Uterus (tissue), 2 donors: ENCODE results near the gene CFAP73.

Experiments used
- CTCF ChIP-seq, 4 experiments: fragments of 200-600 bp in 2 of 4; fragments of 450-650 bp in 2 of 4; sonication (generic) in 2 of 4; IDR thresholded peaks; one replicate each; pipeline ENCODE4 v1.5.1; 2016 to 2019; ENCODE audit warnings: antibody characterized with exemption in 4 of 4, mild to moderate bottlenecking in 2 of 4, moderate library complexity in 1 of 4
- POLR2A ChIP-seq, 2 donors: fragments of 450-650 bp; IDR thresholded peaks; one replicate each; pipeline ENCODE4 v1.6.1; 2016; ENCODE audit warnings: antibody characterized with exemption in 2 of 2, mild to moderate bottlenecking in 1 of 2, moderate library complexity in 1 of 2

DNA sequence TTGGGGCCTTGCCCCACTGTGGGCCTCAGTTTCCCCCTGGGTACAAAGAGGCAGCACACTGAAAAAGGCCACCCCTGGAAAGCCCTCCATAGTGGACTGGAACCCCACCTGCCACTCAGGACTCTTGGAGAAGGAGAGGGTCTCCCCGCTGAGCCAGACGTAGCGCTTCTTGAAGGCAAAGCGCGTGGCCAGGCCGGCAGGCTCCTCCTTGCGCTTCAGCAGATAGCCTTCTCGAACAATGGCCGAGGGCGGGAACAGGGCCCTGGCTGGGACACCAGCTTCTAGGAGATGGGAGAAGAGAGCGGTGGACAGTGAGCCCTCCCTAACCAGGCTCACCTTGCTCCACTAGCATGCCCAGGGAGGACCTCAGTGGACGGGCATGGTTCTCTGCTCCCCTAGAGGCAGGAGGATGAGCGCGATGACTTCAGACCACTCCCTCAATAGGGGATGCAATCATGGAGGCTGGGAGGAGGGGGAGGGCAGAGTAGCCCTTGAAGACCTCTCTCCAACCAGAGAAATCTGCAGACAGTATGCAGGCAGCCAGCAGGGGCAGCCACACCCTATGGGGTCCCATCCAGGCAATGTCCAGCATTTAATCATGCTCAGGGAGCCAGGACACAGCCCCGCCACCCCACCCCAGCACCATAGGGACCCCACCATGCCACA, 43.8 kb upstream of the CFAP73 start:
- no peak for TF ChIP-seq CTCF (IDR thresholded peaks at IDR 0.05)
- TF ChIP-seq POLR2A (IDR thresholded peaks at IDR 0.05): no peak
